ENCODE data around the gene STK39. TPM values are rescaled to one million over a fixed set of nuclear protein-coding genes. Genes with fewer than 3 reads are reported as not detected.

Gene STK39
- 15.7 TPM for total RNA-seq

DNA sequence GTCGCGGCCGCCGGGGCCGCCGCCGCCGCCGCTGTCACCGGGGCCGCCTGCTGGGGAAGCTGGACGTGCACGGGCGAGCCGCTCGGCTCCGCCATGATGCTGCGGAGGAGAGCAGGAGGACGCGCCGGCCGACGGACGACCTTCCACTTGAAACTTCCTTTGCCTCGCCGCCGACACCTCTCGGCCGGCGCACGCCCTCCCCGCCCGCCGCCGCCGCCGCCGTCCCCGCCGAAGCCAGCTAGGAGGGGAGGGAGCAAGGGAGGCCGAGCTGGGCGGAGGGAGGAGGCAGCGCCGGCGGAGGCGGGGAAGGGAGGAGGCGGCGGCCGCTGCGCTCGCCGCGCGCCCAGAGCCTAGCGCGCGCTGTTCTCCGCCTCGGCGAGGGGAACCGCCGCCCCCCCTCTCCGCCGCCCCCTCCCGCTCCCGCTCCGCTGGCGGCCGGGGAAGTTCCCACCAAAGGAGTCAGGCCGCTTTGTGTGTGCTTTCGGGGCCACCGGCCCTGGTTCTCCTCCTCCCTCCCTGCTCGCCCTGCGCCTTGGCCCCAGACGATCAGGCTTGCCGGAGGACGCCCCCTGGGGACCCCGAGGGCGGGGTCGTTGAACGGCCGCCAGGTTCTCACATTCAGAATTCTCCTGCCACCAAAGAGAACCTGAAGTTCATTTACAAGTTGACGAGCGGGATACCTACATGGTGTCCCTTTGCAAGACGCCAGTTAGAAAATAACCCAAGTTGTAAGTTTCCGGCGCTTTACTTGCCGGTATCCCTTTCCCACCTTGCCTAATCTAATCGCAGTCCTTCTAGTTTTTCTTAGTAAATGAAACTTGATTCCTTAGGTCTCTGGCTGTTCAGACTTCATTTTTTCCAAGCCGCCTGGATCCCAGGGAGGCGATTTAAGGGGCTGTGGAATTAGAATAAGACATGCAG lies at the start of gene STK39:
Gene STK39 (minus strand): TSS at position 255 of the 921 bp plus-strand sequence. CDS start 160 bp downstream, at position 95.
- no peaks in the 10 kb centered on the region for H3K9me3 ChIP-seq (ENCODE audit: control insufficient read depth in 3 of 3, low read length in 3 of 3)
- H3K4me1 ChIP-seq (ENCODE audit: control insufficient read depth in 3 of 3, insufficient read depth in 3 of 3, low read length in 3 of 3) = peaks cover 3 to 9% (median 4%) of the 10 kb centered on the region in 3 donors
- no peak within 1 kb of the TSS for H3K27ac ChIP-seq (ENCODE audit: low read depth, low read length)
- no peaks in the 10 kb centered on the region for H3K36me3 ChIP-seq (ENCODE audit: control insufficient read depth in 3 of 3, insufficient read depth in 3 of 3, low read length in 3 of 3)
- peaks cover 0 to 2% (median 0%) of the 10 kb centered on the region in 3 donors for H3K27me3 ChIP-seq (ENCODE audit: control insufficient read depth in 3 of 3, insufficient read depth in 3 of 3, low read length in 3 of 3)
- peak within 1 kb of the TSS; percentile 43 to 68 (median 64) for H3K9ac ChIP-seq (ENCODE audit: low read depth in 1 of 3, low read length in 3 of 3)
- H3K4me3 ChIP-seq (ENCODE audit: low read length in 3 of 3) = peak within 1 kb of the TSS; percentile 68 to 71 (median 69)

DNA sequence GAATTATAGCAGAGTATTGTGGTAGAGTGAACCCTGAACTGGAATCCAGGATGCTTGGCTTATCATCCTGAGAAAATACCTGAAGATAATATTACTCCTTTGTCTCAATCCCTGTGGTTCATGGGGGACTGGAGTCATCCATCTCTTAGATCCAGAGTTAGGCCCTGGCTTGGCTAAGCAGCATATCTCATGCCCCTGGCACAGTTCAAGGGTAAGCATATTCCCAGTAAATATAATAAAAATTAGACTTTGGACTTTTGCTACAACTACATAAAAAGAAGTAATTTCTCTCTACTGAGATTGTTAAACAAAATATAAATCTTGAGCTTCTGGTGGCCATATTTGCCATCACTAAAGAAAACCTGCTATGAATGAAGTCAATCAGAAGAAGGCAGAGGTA lies 47.7 kb upstream of the STK39 start:
- Histone ChIP-seq H3K27ac (ENCODE audit: low read depth, low read length) (no peak overlapping the region), H3K9me3 (ENCODE audit: control insufficient read depth in 3 of 3, low read length in 3 of 3) (no peaks in the 10 kb centered on the region), H3K27me3 (ENCODE audit: control insufficient read depth in 3 of 3, insufficient read depth in 3 of 3, low read length in 3 of 3) (no peaks in the 10 kb centered on the region), H3K9ac (ENCODE audit: low read depth in 1 of 3, low read length in 3 of 3) (no peak overlapping the region), H3K4me3 (ENCODE audit: low read length in 3 of 3) (no peak overlapping the region), H3K36me3 (ENCODE audit: control insufficient read depth in 3 of 3, insufficient read depth in 3 of 3, low read length in 3 of 3) (no peaks in the 10 kb centered on the region), H3K4me1 (ENCODE audit: control insufficient read depth in 3 of 3, insufficient read depth in 3 of 3, low read length in 3 of 3) (no peaks in the 10 kb centered on the region)

DNA sequence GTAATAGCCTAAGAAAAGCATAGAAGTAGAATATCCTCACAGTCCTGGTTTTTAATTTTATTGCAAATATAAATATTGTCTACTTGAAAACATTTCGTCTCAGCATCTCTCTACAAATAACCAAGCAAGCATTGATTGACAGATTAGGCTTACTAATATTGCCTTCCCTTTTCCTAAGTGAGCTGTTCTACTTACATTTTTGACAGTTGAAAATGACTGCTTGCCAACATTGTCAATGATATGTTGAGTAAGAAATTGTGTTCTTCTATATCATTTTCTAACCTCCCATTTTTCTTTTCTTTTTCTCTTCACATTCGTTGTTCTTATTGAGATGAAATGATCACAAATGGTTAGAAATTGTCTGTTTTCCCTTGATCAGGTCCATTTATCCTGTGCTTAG lies 47.0 kb upstream of the STK39 start:
- no peak overlapping the region for H3K4me3 ChIP-seq (ENCODE audit: low read length in 3 of 3)
- H3K27ac ChIP-seq (ENCODE audit: low read depth, low read length) = no peak overlapping the region
- H3K9ac ChIP-seq (ENCODE audit: low read depth in 1 of 3, low read length in 3 of 3) = no peak overlapping the region
- no peaks in the 10 kb centered on the region for H3K36me3 ChIP-seq (ENCODE audit: control insufficient read depth in 3 of 3, insufficient read depth in 3 of 3, low read length in 3 of 3)
- H3K4me1 ChIP-seq (ENCODE audit: control insufficient read depth in 3 of 3, insufficient read depth in 3 of 3, low read length in 3 of 3) = no peaks in the 10 kb centered on the region
- H3K9me3 ChIP-seq (ENCODE audit: control insufficient read depth in 3 of 3, low read length in 3 of 3) = no peaks in the 10 kb centered on the region
- no peaks in the 10 kb centered on the region for H3K27me3 ChIP-seq (ENCODE audit: control insufficient read depth in 3 of 3, insufficient read depth in 3 of 3, low read length in 3 of 3)

DNA sequence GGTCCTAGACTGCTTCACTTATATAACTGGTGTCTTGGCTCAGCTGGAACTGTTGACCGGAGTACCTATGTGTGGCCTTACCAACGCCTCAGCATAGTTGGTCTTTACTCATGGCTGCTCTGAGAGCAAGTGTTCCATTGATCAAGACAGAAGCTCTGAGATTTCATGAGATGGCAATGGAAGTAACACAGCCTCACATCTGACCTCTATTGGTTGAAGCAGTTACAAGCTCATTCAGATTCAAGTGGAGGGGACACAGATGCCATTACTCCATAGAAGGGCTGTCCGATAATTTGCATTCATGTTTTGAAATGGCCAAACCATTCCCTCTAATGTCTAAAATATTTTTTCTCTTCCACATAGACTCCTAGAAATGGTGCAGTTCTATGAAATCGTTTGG lies 46.4 kb upstream of the STK39 start:
- H3K4me3 ChIP-seq (ENCODE audit: low read length in 3 of 3) = no peak overlapping the region
- H3K9ac ChIP-seq (ENCODE audit: low read depth in 1 of 3, low read length in 3 of 3) = no peak overlapping the region
- no peaks in the 10 kb centered on the region for H3K9me3 ChIP-seq (ENCODE audit: control insufficient read depth in 3 of 3, low read length in 3 of 3)
- no peaks in the 10 kb centered on the region for H3K4me1 ChIP-seq (ENCODE audit: control insufficient read depth in 3 of 3, insufficient read depth in 3 of 3, low read length in 3 of 3)
- H3K27me3 ChIP-seq (ENCODE audit: control insufficient read depth in 3 of 3, insufficient read depth in 3 of 3, low read length in 3 of 3) = no peaks in the 10 kb centered on the region
- no peaks in the 10 kb centered on the region for H3K36me3 ChIP-seq (ENCODE audit: control insufficient read depth in 3 of 3, insufficient read depth in 3 of 3, low read length in 3 of 3)
- no peak overlapping the region for H3K27ac ChIP-seq (ENCODE audit: low read depth, low read length)

DNA sequence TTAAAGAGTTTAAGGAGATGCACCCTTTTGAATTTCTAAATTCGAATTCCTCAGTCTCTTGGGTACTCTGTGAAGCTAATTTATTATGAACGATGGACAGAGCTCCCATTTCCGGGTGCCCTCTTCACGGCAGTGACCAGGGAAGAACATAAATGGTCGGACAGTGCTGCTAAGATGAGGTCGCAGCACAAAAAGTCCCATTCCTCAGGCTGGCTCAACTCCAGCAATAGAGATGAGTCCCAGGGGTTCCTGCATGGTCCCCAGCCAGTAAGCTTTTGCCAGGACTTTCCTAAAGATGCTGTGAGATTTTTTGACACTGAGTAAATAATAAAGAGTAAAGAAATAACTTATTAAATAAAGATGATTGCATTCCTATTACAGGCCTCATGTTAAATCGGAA lies 43.0 kb upstream of the STK39 start:
- H3K4me1 ChIP-seq (ENCODE audit: control insufficient read depth in 3 of 3, insufficient read depth in 3 of 3, low read length in 3 of 3) = no peaks in the 10 kb centered on the region
- H3K9me3 ChIP-seq (ENCODE audit: control insufficient read depth in 3 of 3, low read length in 3 of 3) = no peaks in the 10 kb centered on the region
- H3K27me3 ChIP-seq (ENCODE audit: control insufficient read depth in 3 of 3, insufficient read depth in 3 of 3, low read length in 3 of 3) = no peaks in the 10 kb centered on the region
- no peak overlapping the region for H3K27ac ChIP-seq (ENCODE audit: low read depth, low read length)
- H3K9ac ChIP-seq (ENCODE audit: low read depth in 1 of 3, low read length in 3 of 3) = no peak overlapping the region
- H3K36me3 ChIP-seq (ENCODE audit: control insufficient read depth in 3 of 3, insufficient read depth in 3 of 3, low read length in 3 of 3) = no peaks in the 10 kb centered on the region
- H3K4me3 ChIP-seq (ENCODE audit: low read length in 3 of 3) = no peak overlapping the region

DNA sequence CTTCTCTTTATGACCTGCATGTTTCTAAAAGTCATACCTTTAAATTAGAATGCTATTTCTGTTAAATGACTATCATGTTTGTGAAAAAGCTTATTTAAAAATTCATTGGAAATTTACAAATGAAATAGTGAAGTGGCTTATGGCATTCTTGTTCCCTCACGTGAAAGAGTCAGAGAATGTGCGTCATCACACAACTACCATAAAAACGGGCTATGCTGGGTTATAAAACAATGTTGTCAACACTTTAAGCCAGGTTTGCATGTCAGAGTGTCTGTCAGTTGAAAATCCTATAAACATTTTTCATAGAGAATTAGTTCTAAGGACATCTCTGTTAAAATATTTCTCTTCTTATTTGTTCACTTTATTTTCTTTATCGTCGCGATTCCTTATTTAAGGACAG lies 42.5 kb upstream of the STK39 start:
- H3K4me3 ChIP-seq (ENCODE audit: low read length in 3 of 3) = no peak overlapping the region
- H3K4me1 ChIP-seq (ENCODE audit: control insufficient read depth in 3 of 3, insufficient read depth in 3 of 3, low read length in 3 of 3) = no peaks in the 10 kb centered on the region
- no peaks in the 10 kb centered on the region for H3K36me3 ChIP-seq (ENCODE audit: control insufficient read depth in 3 of 3, insufficient read depth in 3 of 3, low read length in 3 of 3)
- H3K9ac ChIP-seq (ENCODE audit: low read depth in 1 of 3, low read length in 3 of 3) = no peak overlapping the region
- H3K27ac ChIP-seq (ENCODE audit: low read depth, low read length) = no peak overlapping the region
- no peaks in the 10 kb centered on the region for H3K27me3 ChIP-seq (ENCODE audit: control insufficient read depth in 3 of 3, insufficient read depth in 3 of 3, low read length in 3 of 3)
- no peaks in the 10 kb centered on the region for H3K9me3 ChIP-seq (ENCODE audit: control insufficient read depth in 3 of 3, low read length in 3 of 3)

DNA sequence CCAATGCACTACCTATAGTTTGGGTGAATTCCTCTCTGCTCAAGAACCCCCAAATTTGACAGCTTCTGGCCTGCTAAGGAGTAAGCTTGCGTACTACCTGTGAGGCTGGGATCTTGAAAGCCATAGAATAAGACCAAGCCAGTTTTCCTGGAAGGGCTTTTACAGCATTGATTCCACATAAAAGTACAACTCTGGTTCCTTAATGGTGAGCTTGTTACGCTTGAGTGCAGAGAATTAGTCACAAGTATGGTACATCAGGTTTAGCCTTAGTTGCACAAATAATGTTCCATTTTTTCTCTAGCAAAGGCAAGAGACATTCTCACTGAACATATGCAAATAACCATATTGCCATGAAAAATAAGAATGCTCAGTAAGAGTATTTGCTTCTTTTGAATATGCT lies 39.1 kb upstream of the STK39 start:
- Histone ChIP-seq H3K36me3 (ENCODE audit: control insufficient read depth in 3 of 3, insufficient read depth in 3 of 3, low read length in 3 of 3) (no peaks in the 10 kb centered on the region), H3K27ac (ENCODE audit: low read depth, low read length) (no peak overlapping the region), H3K4me3 (ENCODE audit: low read length in 3 of 3) (no peak overlapping the region), H3K9ac (ENCODE audit: low read depth in 1 of 3, low read length in 3 of 3) (no peak overlapping the region), H3K9me3 (ENCODE audit: control insufficient read depth in 3 of 3, low read length in 3 of 3) (no peaks in the 10 kb centered on the region), H3K4me1 (ENCODE audit: control insufficient read depth in 3 of 3, insufficient read depth in 3 of 3, low read length in 3 of 3) (no peaks in the 10 kb centered on the region), H3K27me3 (ENCODE audit: control insufficient read depth in 3 of 3, insufficient read depth in 3 of 3, low read length in 3 of 3) (no peaks in the 10 kb centered on the region)

DNA sequence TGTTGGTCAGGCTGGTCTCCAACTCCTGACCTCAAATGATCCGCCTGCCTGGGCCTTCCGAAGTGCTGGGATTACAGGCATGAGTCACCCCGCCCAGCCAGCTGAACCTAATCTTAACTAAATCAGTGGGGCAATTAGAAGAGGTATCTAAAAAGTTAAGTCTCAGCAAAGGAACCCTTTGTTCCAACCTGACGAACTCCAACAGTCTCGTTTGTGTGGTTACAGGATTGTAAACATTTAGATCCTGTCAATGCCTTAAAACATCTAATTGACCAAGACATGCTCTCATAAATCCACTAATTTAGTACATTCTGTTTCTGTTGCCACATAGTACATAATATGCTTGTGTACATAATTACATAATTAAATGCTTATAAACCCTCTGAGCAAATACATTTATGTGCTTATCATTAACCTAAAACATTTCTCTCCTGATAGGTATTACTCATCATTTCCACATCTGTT lies 31.1 kb upstream of the STK39 start:
- no peaks in the 10 kb centered on the region for H3K27me3 ChIP-seq (ENCODE audit: control insufficient read depth in 3 of 3, insufficient read depth in 3 of 3, low read length in 3 of 3)
- H3K4me3 ChIP-seq (ENCODE audit: low read length in 3 of 3) = no peak overlapping the region
- no peaks in the 10 kb centered on the region for H3K4me1 ChIP-seq (ENCODE audit: control insufficient read depth in 3 of 3, insufficient read depth in 3 of 3, low read length in 3 of 3)
- no peak overlapping the region for H3K27ac ChIP-seq (ENCODE audit: low read depth, low read length)
- no peak overlapping the region for H3K9ac ChIP-seq (ENCODE audit: low read depth in 1 of 3, low read length in 3 of 3)
- H3K9me3 ChIP-seq (ENCODE audit: control insufficient read depth in 3 of 3, low read length in 3 of 3) = no peaks in the 10 kb centered on the region
- H3K36me3 ChIP-seq (ENCODE audit: control insufficient read depth in 3 of 3, insufficient read depth in 3 of 3, low read length in 3 of 3) = no peaks in the 10 kb centered on the region

DNA sequence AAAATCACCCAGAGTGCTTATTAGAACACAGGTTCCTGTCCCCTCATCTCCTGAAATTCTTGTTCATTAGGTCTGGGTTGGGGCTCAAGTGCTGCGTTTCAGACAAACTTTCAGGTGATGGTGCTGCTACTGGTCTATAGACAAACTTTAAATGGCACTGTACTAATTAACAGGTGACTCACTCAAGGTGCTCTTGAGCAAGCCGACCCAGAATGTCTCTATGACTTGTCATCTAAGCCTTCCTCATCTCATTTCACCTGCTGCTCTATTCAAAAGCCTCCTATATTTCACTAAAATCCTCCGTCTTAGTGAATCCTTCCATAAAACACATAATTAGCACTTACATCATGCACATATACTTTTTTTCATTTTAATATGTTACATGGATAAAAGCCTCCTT lies 29.9 kb upstream of the STK39 start:
- no peak overlapping the region for H3K27ac ChIP-seq (ENCODE audit: low read depth, low read length)
- H3K27me3 ChIP-seq (ENCODE audit: control insufficient read depth in 3 of 3, insufficient read depth in 3 of 3, low read length in 3 of 3) = no peaks in the 10 kb centered on the region
- no peaks in the 10 kb centered on the region for H3K9me3 ChIP-seq (ENCODE audit: control insufficient read depth in 3 of 3, low read length in 3 of 3)
- no peak overlapping the region for H3K4me3 ChIP-seq (ENCODE audit: low read length in 3 of 3)
- H3K4me1 ChIP-seq (ENCODE audit: control insufficient read depth in 3 of 3, insufficient read depth in 3 of 3, low read length in 3 of 3) = no peaks in the 10 kb centered on the region
- H3K9ac ChIP-seq (ENCODE audit: low read depth in 1 of 3, low read length in 3 of 3) = no peak overlapping the region
- H3K36me3 ChIP-seq (ENCODE audit: control insufficient read depth in 3 of 3, insufficient read depth in 3 of 3, low read length in 3 of 3) = no peaks in the 10 kb centered on the region

DNA sequence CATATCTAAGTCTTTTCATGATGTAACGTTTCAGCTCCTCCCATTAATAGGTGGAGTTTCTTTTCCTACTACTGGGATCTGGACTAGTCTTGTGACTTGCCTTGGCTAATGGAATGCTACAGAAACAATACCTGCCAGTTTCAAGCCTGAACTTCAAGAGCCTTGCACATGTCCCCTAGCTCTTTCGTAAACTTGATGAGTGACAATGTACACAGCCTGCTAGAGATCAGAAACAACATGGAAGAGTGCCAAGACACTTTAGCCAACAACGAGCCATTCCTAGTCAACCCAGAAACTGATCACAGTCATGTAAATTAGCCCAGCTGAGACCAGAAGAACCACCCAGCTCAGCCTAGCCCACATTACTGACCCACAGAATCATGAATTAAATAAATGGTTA lies 24.8 kb upstream of the STK39 start:
- H3K9ac ChIP-seq (ENCODE audit: low read depth in 1 of 3, low read length in 3 of 3) = no peak overlapping the region
- H3K27ac ChIP-seq (ENCODE audit: low read depth, low read length) = no peak overlapping the region
- H3K9me3 ChIP-seq (ENCODE audit: control insufficient read depth in 3 of 3, low read length in 3 of 3) = no peaks in the 10 kb centered on the region
- H3K36me3 ChIP-seq (ENCODE audit: control insufficient read depth in 3 of 3, insufficient read depth in 3 of 3, low read length in 3 of 3) = no peaks in the 10 kb centered on the region
- H3K4me1 ChIP-seq (ENCODE audit: control insufficient read depth in 3 of 3, insufficient read depth in 3 of 3, low read length in 3 of 3) = no peaks in the 10 kb centered on the region
- no peaks in the 10 kb centered on the region for H3K27me3 ChIP-seq (ENCODE audit: control insufficient read depth in 3 of 3, insufficient read depth in 3 of 3, low read length in 3 of 3)
- no peak overlapping the region for H3K4me3 ChIP-seq (ENCODE audit: low read length in 3 of 3)
